ENCODE data around the gene HPCAL1. TPM values are rescaled to one million over a fixed set of nuclear protein-coding genes. Genes with fewer than 3 reads are reported as not detected.

HPCAL1 gene
- total RNA-seq, 1 experiment from 2014 or later = 312 TPM

GRCh38 chr2:10367472-10368439, 65.1 kb downstream of the HPCAL1 start:
- H3K79me2 ChIP-seq (ENCODE audit: low read length) = peaks cover 97% of the 10 kb centered on the region
- intact Hi-C loops (cut with micrococcal nuclease) = no loop called here
- no peaks in the 10 kb centered on the region for H3F3A ChIP-seq (ENCODE audit: low read length, unreplicated experiment)
- ATAC-seq = no peak
- no peak overlapping the region for H3K4me3 ChIP-seq (ENCODE audit: low read length)
- no peaks in the 10 kb centered on the region for H3K4me1 ChIP-seq (ENCODE audit: insufficient read depth, low read length)
- H4K20me1 ChIP-seq (ENCODE audit: low read length) = peaks cover 76% of the 10 kb centered on the region
- no TSS peak for BruUV-seq (replicated peaks)
- TF ChIP-seq EZH2 (IDR thresholded peaks at IDR 0.05; ENCODE audit: low read length, unreplicated experiment) (no peak), EZH2phosphoT487 (IDR thresholded peaks at IDR 0.05; ENCODE audit: borderline replicate concordance, low read length) (no peak)
- TF ChIP-seq, protein P1, sequence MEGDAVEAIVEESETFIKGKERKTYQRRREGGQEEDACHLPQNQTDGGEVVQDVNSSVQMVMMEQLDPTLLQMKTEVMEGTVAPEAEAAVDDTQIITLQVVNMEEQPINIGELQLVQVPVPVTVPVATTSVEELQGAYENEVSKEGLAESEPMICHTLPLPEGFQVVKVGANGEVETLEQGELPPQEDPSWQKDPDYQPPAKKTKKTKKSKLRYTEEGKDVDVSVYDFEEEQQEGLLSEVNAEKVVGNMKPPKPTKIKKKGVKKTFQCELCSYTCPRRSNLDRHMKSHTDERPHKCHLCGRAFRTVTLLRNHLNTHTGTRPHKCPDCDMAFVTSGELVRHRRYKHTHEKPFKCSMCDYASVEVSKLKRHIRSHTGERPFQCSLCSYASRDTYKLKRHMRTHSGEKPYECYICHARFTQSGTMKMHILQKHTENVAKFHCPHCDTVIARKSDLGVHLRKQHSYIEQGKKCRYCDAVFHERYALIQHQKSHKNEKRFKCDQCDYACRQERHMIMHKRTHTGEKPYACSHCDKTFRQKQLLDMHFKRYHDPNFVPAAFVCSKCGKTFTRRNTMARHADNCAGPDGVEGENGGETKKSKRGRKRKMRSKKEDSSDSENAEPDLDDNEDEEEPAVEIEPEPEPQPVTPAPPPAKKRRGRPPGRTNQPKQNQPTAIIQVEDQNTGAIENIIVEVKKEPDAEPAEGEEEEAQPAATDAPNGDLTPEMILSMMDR (conservative IDR thresholded peaks at IDR 0.05; ENCODE audit: low read depth, low read length) = no peak
- H3K4me2 ChIP-seq (ENCODE audit: low read length) = no peak overlapping the region
- no peak overlapping the region for H3K9ac ChIP-seq (ENCODE audit: low read length)
- CTCF ChIA-PET = no interaction called here
- H3K27ac ChIP-seq (ENCODE audit: low read length) = no peak overlapping the region
- POLR2A ChIA-PET (ENCODE audit: unreplicated experiment) = no interaction called here
- DNase-seq = no peak
- H3K36me3 ChIP-seq (ENCODE audit: low read depth, low read length) = peaks cover 6% of the 10 kb centered on the region; the same call in 1 of the 2 replicates
- H3K27me3 ChIP-seq (ENCODE audit: low read length) = no peaks in the 10 kb centered on the region
- H3K9me3 ChIP-seq (ENCODE audit: low read length) = no peaks in the 10 kb centered on the region
- no peaks in the 10 kb centered on the region for H3K9me2 ChIP-seq (replicated peaks; ENCODE audit: low read length)
- no peak overlapping the region for H2AFZ ChIP-seq (ENCODE audit: low read length)

GRCh38 chr2:10368491-10369231, 66.0 kb downstream of the HPCAL1 start:
- CTCF ChIA-PET = interaction anchor here (1.0 kb wide), 1 partner anchor 37 kb away, joined by 5 read pairs; no protein-coding TSS in a partner anchor
- Histone ChIP-seq H3F3A (ENCODE audit: low read length, unreplicated experiment) (no peaks in the 10 kb centered on the region), H3K9ac (ENCODE audit: low read length) (no peak overlapping the region)

More at GRCh38 chr2:10368491-10369231, 66.0 kb downstream of the HPCAL1 start:
- H3K36me3 ChIP-seq (ENCODE audit: low read depth, low read length) = peaks cover 6% of the 10 kb centered on the region; the same call in 1 of the 2 replicates
- no peaks in the 10 kb centered on the region for H3K9me2 ChIP-seq (replicated peaks; ENCODE audit: low read length)
- no peak overlapping the region for H3K27ac ChIP-seq (ENCODE audit: low read length)
- peaks cover 97% of the 10 kb centered on the region for H3K79me2 ChIP-seq (ENCODE audit: low read length)
- DNase-seq (no peak), ATAC-seq (no peak)
- no TSS peak for BruUV-seq (replicated peaks)
- intact Hi-C loops (cut with micrococcal nuclease) = no loop called here
- no peaks in the 10 kb centered on the region for H3K4me1 ChIP-seq (ENCODE audit: insufficient read depth, low read length)
- H3K4me2 ChIP-seq (ENCODE audit: low read length) = no peak overlapping the region
- no peaks in the 10 kb centered on the region for H3K9me3 ChIP-seq (ENCODE audit: low read length)
- peaks cover 71% of the 10 kb centered on the region for H4K20me1 ChIP-seq (ENCODE audit: low read length)
- H3K4me3 ChIP-seq (ENCODE audit: low read length) = no peak overlapping the region
- POLR2A ChIA-PET (ENCODE audit: unreplicated experiment) = no interaction called here
- TF ChIP-seq, protein P1 (conservative IDR thresholded peaks at IDR 0.05; ENCODE audit: low read depth, low read length) = no peak
- TF ChIP-seq EZH2phosphoT487 (IDR thresholded peaks at IDR 0.05; ENCODE audit: borderline replicate concordance, low read length) (no peak), EZH2 (IDR thresholded peaks at IDR 0.05; ENCODE audit: low read length, unreplicated experiment) (no peak)
- H2AFZ ChIP-seq (ENCODE audit: low read length) = no peak overlapping the region
- no peaks in the 10 kb centered on the region for H3K27me3 ChIP-seq (ENCODE audit: low read length)
